Skeletal muscle tissue (tissue), 4 donors: ENCODE results near the gene CHSY3. TPM values are rescaled to one million over a fixed set of nuclear protein-coding genes. Genes with fewer than 3 reads are reported as not detected.

ENCODE experiments used
- H3K27ac ChIP-seq: one replicate; pipeline ENCODE4 v1.7.0; 2013; ENCODE audit warnings: mild to moderate bottlenecking, low read depth, low read length, inconsistent platforms
- H3K27me3 ChIP-seq, 3 donors: one replicate each; pipeline ENCODE4 v1.7.0; 2013; ENCODE audit warnings: low read length in 3 of 3; ENCODE audit not compliant: control insufficient read depth in 3 of 3, insufficient read depth in 3 of 3
- H3K36me3 ChIP-seq, 3 donors: one replicate each; pipeline ENCODE4 v1.7.0; 2013; ENCODE audit warnings: low read length in 3 of 3; ENCODE audit not compliant: control insufficient read depth in 3 of 3, insufficient read depth in 3 of 3
- H3K4me1 ChIP-seq, 3 donors: one replicate each; pipeline ENCODE4 v1.7.0; 2013; ENCODE audit warnings: low read length in 3 of 3, mild to moderate bottlenecking in 3 of 3; ENCODE audit not compliant: control insufficient read depth in 3 of 3, insufficient read depth in 3 of 3
- H3K4me3 ChIP-seq, 3 donors: one replicate each; pipeline ENCODE4 v1.7.0; 2013; ENCODE audit warnings: low read length in 3 of 3
- H3K9ac ChIP-seq, 3 donors: one replicate each; pipeline ENCODE4 v1.7.0; 2013; ENCODE audit warnings: low read length in 3 of 3, mild to moderate bottlenecking in 3 of 3, moderate library complexity in 2 of 3, low read depth in 1 of 3
- H3K9me3 ChIP-seq, 3 donors: one replicate each; pipeline ENCODE4 v1.7.0; 2013; ENCODE audit warnings: low read length in 3 of 3; ENCODE audit not compliant: control insufficient read depth in 3 of 3
- total RNA-seq: library from RNA; depleted of rRNA; stranded (reverse); fragments of >200 nt; gene quantifications from one replicate; pipeline ENCODE4 v1.2.3, GENCODE V29; 2014
- donor health status: Osteomylitis.

The CHSY3 gene
- total RNA-seq, 1 donor from 2014 or later, result 12.5 TPM

- Histone ChIP-seq H3K27me3 (no peaks in the 10 kb centered on the region), H3K4me1 (no peaks in the 10 kb centered on the region), H3K27ac (no peak overlapping the region), H3K9ac (no peak overlapping the region), H3K4me3 (no peak overlapping the region), H3K36me3 (no peaks in the 10 kb centered on the region), H3K9me3 (no peaks in the 10 kb centered on the region)
These were observed 131.1 kb downstream of the CHSY3 start for GRCh38 chr5:130035388-130035787.

- Histone ChIP-seq H3K36me3 (no peaks in the 10 kb centered on the region), H3K27ac (no peak overlapping the region), H3K27me3 (no peaks in the 10 kb centered on the region), H3K9me3 (no peaks in the 10 kb centered on the region), H3K4me1 (no peaks in the 10 kb centered on the region), H3K9ac (no peak overlapping the region), H3K4me3 (no peak overlapping the region)
These were observed 133.6 kb downstream of the CHSY3 start for GRCh38 chr5:130037905-130038304.

DNA sequence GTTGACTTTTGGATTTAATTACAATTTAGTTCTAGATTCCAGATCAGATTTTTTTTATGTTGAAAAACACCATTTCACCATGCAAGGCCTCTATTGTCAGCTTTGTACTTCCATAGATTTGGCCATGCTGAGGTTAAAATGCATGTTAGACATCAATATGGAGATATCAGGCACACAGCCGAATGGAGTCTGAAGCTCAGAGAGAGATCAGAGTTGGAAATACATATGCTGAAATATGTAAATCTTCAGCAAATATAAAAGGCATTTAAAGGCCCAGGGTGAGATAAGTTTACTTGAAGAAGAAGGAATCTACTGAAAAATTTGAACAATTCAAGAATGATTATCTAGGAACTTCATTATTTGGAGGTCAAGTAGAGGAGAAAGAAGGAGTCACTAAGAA lies 139.6 kb downstream of the CHSY3 start:
- Histone ChIP-seq H3K36me3 (no peaks in the 10 kb centered on the region), H3K27me3 (no peaks in the 10 kb centered on the region), H3K4me1 (no peaks in the 10 kb centered on the region), H3K9me3 (no peaks in the 10 kb centered on the region), H3K9ac (no peak overlapping the region), H3K4me3 (no peak overlapping the region), H3K27ac (no peak overlapping the region)

- no peaks in the 10 kb centered on the region for H3K27me3 ChIP-seq
- H3K9ac ChIP-seq, result no peak overlapping the region
These were observed 141.1 kb downstream of the CHSY3 start for GRCh38 chr5:130045334-130045733.

GRCh38 chr5:130050585-130050984 lies 146.3 kb downstream of the CHSY3 start:
- no peak overlapping the region for H3K9ac ChIP-seq
- H3K27ac ChIP-seq, result no peak overlapping the region
- H3K4me1 ChIP-seq, result no peaks in the 10 kb centered on the region
- H3K36me3 ChIP-seq, result no peaks in the 10 kb centered on the region
- no peaks in the 10 kb centered on the region for H3K27me3 ChIP-seq
- H3K9me3 ChIP-seq, result no peaks in the 10 kb centered on the region
- no peak overlapping the region for H3K4me3 ChIP-seq

More at GRCh38 chr5:130045334-130045733, 141.1 kb downstream of the CHSY3 start:
- H3K9me3 ChIP-seq, result no peaks in the 10 kb centered on the region
- no peaks in the 10 kb centered on the region for H3K36me3 ChIP-seq
- H3K27ac ChIP-seq, result no peak overlapping the region
- no peak overlapping the region for H3K4me3 ChIP-seq
- H3K4me1 ChIP-seq, result no peaks in the 10 kb centered on the region

- Histone ChIP-seq H3K36me3 (no peaks in the 10 kb centered on the region), H3K4me3 (no peak overlapping the region), H3K27me3 (no peaks in the 10 kb centered on the region), H3K27ac (no peak overlapping the region), H3K9ac (no peak overlapping the region), H3K4me1 (no peaks in the 10 kb centered on the region), H3K9me3 (no peaks in the 10 kb centered on the region)
These were observed 148.5 kb downstream of the CHSY3 start for GRCh38 chr5:130052752-130053151.

DNA sequence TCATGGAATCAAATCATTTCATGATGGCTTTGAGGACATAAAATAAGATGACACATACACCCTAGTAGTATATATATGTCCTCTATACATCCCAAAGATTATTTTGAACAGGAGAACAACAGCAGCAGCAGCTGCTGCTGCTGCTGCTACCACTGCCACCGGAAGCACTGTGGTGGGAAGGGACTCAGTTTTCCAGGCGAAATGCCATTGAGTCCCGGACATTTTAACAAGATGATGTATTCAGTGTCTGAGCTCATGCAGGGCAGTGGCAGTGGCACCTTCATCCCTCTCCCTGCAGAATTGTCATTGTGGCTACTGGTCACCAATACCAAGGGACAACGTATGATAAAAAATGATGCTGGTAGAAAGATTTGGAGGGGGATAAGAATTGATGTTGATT lies 151.3 kb downstream of the CHSY3 start:
- no peak overlapping the region for H3K9ac ChIP-seq
- H3K27ac ChIP-seq, result no peak overlapping the region
- no peaks in the 10 kb centered on the region for H3K36me3 ChIP-seq
- H3K4me3 ChIP-seq, result no peak overlapping the region
- no peaks in the 10 kb centered on the region for H3K4me1 ChIP-seq
- H3K9me3 ChIP-seq, result no peaks in the 10 kb centered on the region
- H3K27me3 ChIP-seq, result no peaks in the 10 kb centered on the region

DNA sequence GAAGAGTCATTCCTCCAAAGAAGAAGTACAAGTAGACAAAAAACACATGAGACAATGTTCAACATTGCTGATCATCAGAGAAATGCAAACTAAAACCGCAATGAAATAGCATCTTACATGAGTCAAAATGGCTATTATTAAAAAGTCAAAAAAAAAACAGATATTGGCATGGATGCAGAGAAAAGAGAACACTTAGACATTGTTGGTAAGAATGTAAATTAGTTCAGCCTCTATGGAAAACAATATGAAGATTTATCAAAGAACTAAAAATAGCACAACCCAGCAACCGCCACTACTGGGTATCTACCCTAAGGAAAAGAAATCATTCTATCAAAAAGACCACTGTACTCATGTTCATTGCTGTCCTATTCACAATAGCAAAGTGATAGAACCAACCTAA lies 157.5 kb downstream of the CHSY3 start:
- Histone ChIP-seq H3K9ac (no peak overlapping the region), H3K9me3 (no peaks in the 10 kb centered on the region), H3K27me3 (no peaks in the 10 kb centered on the region), H3K4me3 (no peak overlapping the region), H3K36me3 (no peaks in the 10 kb centered on the region), H3K4me1 (peaks cover 0 to 3% (median 0%) of the 10 kb centered on the region in 3 donors), H3K27ac (no peak overlapping the region)

DNA sequence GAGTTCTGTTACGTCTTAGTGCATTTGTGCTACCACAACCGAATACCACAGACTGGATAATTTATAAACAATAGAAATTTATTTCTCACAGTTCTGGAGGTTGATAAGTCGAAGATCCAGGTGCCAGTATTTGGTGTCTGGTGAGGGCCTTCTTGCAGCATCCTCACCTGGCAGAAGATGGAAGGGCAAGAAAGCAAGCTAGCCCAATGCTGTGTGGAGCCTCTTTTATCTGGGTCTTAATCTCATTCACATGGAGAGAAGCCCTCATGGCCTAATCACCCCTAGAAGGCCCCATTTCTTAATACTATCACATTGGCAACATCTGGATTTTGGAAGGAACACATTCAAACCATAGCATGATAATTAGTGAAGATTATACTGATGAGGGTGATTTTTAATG lies 159.3 kb downstream of the CHSY3 start:
- Histone ChIP-seq H3K27ac (no peak overlapping the region), H3K4me1 (peaks cover 0 to 3% (median 0%) of the 10 kb centered on the region in 3 donors), H3K9ac (no peak overlapping the region), H3K9me3 (no peaks in the 10 kb centered on the region), H3K4me3 (no peak overlapping the region), H3K36me3 (no peaks in the 10 kb centered on the region), H3K27me3 (no peaks in the 10 kb centered on the region)

DNA sequence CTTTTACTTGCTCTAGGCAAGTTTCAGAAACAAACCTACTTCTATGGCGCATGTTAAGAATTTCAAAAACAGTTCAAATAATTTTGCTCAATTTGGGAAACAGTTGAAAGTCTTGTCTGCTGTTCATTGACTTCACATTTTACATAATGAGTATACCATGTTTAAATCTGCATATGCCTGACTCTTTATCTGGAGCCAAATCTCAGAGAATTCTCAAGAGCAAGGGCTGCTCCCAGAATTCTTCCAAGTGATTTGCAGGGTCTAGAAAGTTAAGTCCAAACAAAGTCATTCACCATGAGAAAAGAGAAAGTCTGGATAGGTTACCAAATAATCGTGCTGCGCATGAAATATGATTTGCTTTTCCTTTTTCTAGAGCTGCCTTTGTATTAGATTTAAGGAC lies 160.2 kb downstream of the CHSY3 start:
- Histone ChIP-seq H3K27ac (no peak overlapping the region), H3K9ac (no peak overlapping the region), H3K4me1 (peaks cover 0 to 3% (median 0%) of the 10 kb centered on the region in 3 donors), H3K36me3 (no peaks in the 10 kb centered on the region), H3K27me3 (no peaks in the 10 kb centered on the region), H3K9me3 (no peaks in the 10 kb centered on the region), H3K4me3 (no peak overlapping the region)

- no peaks in the 10 kb centered on the region for H3K27me3 ChIP-seq
- no peak overlapping the region for H3K9ac ChIP-seq
- H3K27ac ChIP-seq, result no peak overlapping the region
- H3K36me3 ChIP-seq, result no peaks in the 10 kb centered on the region
- H3K4me1 ChIP-seq, result peaks cover 0 to 3% (median 0%) of the 10 kb centered on the region in 3 donors
- H3K4me3 ChIP-seq, result no peak overlapping the region
- no peaks in the 10 kb centered on the region for H3K9me3 ChIP-seq
These were observed 161.4 kb downstream of the CHSY3 start for GRCh38 chr5:130065617-130066016.
